Stimulated activated CD4-positive, alpha-beta T cell treated with anti-CD3 and anti-CD28 coated beads, Interleukin-1b, Interleukin-23, amount 100 ng/mL, for 48 hours (primary cell): ENCODE results near the gene ADGRG3.

ENCODE experiments used
- DNase-seq: peaks from one replicate; pipeline ENCODE4 v3.0.0-alpha.2; 2020

Gene ADGRG3

DNA sequence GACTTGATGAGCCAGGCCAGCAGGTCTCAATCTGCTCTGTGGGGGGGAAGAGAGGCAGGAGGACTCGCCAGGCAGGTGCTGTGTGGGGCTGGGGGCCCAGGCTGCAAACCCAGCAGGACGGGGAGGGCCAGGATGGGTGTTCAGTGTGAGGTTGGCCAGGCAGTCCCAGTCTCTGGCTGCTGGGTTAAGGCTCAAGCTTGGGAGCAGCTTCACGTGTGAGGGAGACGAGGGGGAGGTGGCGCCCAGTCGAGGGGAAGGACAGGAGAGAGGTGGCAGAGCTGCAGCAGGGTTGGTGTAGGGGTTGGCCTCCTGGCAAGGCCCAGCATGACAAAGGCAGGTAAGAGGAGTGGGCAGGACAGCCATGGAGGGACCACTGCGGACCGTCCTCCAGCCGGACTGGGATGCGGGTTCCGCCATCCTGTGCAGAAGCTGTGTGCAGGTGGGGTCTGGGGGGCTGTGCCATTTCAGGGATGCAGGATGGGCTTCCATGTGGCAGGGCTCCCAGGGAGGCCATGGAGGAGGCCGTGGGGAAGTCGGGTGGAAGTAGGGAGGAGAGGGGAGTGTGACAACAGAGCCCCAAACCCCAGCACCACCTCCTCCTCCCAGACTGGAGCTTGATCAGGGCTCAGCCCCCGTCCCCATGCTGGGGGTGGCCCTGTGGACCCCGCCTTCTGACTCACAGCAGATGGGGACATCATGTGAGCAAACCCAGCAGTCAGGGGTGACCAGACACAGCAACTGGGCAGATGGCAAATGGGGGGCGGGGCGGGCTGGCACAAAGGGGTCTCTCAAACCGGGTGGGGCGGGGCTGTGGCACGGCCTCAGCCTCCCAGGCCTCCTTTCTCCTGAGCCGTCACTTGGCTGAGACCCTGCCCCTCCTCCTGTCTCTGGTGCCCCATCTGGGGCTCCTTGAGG lies 36.9 kb upstream of the ADGRG3 start:
- DNase-seq = no peak

DNA sequence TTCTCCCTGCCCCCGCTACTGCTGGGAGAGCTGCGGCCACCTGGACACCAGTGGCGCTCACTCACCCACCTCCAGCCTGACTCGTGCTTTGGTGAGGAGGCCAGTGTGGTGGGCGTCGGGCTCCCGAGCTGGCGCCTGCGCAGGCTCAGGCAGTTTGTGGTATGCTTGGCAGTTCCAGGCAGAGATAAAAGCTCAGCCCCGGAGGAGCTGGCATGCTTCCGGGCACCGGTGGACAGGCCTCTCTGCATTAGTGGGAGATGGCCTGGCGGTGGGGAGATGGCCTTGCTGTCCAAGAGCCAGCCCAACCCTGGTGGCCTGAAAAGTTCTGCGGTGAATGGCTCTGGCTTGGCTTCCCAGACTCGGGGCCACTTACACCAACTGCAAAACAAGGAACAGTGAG lies 35.5 kb upstream of the ADGRG3 start:
- no peak for DNase-seq

DNA sequence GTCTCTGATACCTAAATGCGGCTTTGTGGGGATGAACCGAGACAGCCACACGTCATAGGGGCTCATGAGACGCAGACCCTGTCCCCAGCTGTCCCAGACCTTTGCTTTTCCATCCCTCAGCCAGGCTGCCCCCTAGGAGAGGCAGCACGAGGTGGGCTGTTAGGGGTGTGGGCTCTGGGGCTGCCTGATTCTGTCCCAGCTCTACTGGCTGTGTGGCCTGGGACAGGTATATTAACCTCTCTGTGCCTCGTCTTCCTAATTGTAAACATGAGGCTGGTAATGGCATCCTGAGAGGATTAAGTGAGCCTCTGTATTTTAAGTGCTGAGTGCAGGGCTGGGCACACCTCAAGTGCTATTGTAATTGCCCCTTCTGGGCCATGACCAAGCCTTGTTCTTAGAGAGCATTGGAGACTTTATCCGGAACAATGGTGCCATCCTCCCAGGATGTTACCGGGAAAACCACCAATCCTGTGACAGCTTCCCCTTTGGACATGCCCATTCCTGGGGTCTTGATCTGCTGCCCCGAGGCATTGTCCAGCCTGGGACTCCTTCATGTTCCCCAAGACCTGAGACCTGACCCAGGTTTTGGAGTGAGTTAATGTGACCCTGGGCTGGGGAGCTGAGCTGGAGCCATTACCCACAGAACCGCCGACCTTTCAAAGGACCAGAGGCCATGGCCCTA lies 34.6 kb upstream of the ADGRG3 start:
- DNase-seq = no peak

DNA sequence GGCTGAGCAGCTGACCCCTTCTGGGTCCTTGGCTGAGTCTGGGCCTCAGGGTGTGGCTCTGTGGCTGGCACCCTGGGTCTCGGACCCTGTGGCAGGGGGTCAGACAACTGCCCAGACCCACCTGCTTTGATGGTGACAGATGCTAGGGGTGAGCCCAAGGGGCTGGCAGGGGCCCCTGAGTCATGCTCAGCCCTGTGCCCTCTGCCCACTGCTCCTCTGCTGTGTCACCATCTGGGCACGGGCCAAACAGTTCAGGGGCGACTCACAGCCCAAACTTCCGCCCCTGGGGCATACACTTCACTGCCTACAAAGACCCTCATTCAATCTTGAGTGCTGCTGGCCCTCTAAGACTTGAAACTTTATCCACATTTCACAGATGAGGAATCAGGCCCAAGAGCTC lies 33.9 kb upstream of the ADGRG3 start:
- DNase-seq = no peak

DNA sequence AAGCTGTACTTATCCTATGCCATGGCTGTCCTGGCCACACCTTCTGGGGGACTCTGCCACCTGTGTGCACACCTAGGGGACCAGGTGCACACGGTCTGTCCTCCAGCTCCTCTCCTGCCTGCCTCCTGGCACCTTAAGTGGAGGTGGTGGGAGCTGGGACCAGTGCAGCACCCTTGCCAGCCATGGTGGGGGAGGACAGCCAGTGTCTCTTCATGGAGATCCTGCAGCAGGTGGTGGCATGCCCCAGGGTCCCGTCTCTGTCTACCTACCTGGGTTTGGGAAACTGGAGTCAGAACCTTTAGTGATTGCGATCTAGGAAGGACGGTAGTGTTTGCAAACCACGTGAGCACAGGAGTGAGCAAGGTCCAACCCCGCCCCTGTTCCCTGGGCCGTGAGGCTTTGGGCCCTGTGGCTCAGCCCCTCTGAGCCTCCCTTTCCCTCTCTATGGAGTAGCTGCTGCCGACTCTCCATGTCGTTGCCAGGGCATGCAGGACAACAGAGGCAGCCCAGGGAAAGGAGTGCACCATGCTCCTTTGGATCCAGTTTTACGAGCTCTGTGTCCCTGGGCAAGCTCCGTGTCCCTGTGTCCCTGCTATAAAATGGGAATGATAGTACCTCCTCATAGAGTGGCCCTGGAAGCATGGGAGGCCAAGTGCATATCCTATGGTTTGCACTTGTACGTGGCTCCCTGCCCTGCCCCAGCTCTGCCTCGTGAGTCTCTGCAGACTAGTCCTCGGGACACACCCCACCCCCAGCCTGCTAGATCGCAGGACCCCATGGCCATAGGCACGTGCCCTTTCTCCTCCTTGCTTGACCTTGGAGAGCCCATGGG lies 32.6 kb upstream of the ADGRG3 start:
- DNase-seq = no peak

DNA sequence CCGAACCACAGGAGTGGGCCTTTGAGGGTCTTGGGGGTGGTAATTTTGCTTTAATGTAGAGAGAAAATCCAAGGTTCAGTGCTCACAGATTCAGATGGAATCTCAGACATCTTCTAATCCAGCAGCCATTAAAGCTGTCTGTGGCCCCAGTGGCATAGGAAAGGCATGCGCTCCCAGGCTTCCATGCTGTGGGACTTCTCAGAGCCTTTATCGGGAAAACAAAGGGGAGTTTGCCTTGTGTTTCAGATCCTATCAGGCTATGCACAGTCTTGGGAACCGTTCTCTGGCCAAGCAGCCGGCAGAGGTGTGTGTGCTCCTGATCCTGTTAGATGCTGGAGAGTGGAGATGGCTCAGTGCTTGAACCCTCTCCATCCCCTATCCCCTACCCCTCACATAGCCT lies 31.9 kb upstream of the ADGRG3 start:
- DNase-seq = no peak

DNA sequence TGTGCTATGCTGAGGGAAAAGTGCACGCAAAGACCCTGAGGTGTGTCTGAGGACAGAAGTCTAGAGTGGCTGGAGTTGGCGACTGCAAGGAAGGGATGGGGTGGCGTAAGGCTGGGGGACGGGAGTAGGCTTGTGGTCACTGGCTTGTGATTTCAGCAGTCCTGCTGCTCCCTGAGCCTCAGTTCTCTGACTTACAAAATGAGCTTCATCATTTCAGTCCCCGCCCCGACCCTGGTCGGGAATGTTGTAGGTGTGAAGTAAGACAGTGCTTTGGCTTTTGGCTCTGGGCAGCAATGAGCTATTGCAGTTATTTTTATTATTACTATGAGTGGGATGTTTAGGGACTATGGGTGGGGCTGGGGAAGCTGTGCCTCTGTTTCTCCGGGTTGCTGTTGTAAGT lies 31.1 kb upstream of the ADGRG3 start:
- DNase-seq = no peak

DNA sequence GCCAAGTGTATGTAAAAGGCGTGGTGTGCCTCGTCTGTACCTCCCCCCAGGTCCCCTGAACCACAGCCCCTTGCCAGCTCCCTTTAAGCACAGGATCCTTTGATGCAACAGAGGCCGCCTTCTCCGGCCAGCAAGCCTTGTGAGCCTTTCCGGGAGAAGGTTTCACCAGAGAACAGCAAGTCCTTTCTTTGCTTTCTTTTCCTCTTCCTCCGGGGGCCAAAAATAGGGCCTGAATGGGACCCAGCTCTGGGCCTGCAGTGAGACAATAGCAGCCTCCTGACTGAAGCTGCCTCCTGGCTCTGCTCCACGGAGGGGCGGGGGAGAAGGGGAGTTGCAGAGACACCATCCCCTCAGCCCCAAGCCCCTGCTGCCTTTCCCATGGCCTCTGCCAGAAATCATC lies 30.7 kb upstream of the ADGRG3 start:
- DNase-seq = no peak

DNA sequence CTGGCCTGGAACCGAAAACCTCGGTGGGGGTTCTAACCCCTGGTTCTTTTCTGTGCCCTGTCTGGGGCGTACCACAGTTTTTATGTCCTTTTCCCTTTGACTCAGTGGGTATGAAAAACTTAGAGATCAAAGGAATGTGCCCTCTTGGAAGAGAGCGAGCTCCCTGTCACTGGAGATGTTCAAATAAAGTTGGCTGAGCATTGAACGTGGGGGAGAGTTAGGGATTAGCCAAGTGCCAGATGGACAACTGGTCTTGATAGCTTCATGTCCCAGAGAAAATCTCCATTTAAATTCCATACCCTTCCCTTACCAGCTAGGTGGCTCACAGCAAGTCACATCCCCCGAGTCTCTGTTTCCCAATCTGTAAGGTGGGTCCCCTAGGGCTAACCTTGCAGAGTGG lies 30.1 kb upstream of the ADGRG3 start:
- DNase-seq = no peak

DNA sequence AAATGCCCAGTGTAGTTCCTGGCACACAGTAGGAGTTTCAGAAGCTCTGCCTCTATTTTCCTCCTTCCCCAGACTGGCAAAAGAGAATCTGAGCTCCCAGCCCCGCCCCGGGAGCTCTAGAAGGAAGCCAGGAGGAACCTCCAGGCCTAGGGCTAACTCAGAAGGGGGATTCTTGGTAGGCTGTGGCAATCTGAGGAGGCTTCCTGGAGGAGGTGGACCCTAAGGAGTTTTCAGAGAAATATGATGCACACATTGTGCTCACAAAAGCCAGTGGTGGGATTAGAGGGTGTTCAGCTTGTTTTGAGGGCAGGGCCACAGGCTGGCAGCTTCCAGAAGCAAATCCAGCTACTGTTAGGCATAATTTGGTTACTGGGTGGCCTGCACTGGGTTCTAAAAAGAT lies 29.7 kb upstream of the ADGRG3 start:
- DNase-seq = no peak

DNA sequence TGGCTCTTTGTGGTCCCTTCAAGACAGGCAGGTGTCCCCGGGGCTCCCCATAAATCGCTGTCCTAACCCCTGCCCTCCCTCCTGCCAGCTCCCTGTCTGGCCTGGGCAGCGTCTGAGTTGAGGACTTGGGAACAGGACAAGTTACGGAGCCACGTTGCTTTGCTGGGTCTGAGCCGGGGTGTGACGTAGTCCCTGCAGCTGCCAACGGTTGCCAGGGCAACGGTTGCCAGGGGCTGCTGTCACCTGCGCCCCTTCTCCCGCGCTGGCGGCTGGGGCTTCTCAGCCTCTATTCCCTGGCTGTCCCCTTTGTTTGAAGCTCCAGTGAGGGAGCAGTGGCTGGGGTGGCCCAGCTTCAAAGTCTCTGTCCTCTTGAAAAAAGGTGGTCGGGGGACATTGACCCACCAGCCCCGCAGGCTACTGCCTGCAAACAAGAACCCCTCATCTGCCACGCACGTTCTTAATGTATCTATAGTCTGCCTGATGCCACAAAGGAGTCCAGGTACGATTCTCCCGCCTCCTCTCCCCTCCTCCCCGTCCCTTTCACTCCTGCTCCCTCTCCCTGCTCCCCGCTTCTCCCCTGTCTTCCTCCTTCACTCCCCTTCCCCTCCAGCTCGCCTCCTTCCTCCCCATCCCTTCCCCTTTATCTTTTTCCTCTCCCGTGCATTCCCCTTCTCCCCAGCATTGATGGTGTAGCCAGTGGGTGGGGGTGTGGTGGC lies 28.8 kb upstream of the ADGRG3 start:
- no peak for DNase-seq

DNA sequence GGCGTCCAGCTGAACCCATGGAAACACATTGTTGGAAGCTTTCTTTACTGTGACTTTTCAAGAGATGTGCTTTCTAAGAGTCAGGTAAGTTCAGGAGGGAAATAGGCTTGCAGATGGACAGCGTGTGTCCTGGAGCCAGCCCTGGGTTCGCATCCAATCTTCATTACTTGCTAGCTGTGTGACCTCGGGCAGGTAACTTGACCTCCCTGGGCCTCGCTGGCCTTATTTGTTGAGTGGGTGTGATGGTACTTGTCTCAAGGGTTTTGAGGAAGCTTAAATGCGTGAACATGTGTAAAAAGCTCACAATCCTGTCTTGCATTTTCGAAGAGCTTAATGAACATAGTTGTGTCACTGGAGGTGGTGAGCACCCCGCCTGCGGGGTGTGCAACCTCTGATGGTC lies 27.9 kb upstream of the ADGRG3 start:
- no peak for DNase-seq

DNA sequence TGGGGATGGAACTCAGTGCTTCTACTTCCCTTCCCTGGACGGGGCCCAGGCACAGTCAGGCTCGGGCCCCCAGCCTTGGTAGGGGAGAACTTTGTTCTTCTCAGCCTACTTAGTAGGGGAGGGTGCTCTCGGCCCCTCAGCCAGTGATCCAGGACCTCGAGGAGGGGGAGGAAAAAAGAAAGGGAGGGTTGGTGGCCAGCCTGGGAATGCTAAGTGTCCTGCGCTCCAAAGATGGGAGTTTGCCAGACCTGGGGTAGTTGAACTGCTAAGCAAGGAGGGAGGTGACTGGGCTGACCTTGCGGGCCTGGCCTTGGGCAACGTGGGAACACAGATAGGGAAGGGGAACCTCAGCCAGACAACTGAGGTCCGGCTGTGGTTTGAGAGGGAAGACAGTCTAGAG lies 27.5 kb upstream of the ADGRG3 start:
- no peak for DNase-seq

DNA sequence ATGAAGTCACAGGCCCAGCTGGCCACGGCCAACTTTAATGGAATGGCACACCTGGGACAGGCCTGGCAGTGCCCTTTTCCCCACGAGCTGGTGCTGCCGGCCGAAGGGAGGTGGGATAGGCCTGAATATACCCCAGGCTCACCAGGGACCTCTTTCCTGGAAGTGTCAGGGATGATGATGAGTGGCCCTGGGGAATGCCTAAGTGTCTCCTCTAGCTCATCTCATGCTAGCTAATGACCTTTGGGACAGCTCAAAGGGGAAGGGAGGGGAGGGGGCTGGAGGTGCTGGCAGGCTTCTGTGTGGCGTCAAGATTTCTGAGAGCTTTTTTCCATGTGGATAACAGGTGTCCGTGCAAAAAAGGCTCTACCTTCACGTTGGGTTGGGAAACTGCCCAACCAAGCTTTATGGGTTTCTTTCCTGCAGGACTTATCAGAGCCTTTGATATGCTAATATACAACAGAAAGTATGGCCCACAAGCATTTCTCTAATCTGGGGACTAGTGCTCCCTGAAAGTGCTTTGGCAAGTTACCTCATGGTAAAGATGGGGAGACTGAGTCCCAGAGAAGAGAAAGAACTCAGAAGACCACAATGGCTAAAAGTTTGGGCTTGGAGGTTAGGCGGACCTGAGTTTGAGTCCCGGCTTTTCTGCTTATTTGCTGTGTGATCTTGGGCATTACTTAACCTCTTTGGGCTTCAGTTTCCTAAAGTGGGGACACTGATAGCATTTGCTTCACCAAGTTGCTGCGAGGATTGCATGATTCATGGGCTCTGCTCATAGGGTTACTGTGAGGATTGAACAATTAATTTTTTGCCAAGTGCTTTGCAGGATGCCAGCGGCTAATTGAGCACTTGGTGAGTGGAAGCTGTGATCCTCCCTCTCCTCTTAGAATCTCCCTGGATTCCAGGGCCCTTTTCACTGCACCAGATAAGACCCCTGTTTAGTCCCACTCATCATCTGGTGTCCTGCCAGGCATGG lies 25.7 kb upstream of the ADGRG3 start:
- DNase-seq = no peak

DNA sequence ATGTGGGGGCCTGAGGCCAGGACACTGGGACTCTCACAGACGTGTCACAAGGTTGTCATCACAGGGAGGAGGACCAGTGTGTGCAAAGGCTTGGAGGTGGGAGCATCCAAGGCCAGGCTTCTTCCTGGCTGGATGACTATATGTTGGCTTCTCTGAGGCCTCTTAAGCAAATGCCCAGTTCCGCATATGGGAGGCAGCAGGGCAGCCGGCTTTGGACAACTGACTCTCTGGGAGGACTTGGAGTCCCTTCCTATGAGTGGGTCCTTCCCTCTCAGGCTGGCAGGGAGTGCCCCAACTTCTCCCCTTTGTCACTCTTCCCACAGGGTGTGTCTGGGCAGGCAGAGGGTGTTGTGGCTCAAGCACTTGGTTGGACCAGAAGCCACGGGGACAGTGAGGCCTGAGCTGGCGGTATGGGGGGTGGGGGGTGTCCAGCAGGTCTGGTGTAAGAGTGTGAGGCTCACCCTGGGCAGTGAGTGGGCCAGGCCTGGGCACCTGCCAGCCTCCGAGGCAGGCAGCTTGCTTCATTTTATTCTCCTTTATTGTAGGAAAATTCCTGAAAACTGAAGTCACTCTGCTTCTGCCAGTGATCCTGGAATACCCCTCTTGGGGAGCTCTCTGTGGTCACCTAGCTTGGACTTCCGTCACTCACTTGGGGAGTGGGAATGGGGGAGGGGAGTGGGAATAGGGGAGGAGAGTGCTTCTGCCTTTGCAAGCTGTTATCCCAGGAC lies 24.8 kb upstream of the ADGRG3 start:
- DNase-seq = no peak

DNA sequence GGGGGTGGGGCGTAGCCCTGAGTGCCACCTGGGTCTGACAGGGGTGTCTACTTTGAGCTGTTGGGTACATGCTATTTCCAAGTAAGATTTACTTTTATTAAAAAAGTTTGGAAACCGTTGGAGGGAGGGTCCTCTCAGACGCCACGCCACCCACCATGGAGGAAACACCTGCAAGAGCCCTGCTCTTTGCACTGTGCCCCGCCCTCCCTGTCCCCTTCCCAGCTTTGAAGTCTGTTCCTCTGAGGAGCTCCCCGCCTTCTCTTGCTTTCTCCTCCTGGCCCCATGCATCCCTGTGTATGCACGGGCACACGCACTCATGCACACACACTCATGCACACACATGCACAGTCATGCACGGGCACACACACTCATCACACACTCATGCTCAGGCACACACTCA lies 24.2 kb upstream of the ADGRG3 start:
- no peak for DNase-seq

DNA sequence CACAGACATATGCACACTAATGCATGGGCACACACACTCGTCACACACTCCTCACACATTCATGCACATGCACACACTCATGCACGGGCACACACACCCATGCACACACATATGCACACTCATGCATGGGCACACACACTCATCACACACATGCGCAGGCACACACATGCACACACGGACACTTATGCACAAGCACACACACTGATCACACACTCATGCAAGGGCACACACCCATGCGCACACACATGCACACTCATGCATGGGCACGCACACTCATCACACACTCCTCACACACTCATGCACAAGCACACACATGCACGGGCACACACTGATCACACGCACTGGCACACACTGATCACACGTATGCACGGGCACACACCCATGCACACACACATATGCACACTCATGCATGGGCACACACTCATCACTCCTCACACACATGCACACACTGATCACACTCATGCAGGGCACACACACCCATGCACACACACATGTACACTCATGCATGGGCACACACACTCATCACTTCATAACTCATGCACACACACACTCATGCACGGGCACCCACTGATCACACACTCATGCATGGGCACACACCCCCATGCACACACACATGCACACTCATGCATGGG lies 23.6 kb upstream of the ADGRG3 start:
- DNase-seq = no peak

DNA sequence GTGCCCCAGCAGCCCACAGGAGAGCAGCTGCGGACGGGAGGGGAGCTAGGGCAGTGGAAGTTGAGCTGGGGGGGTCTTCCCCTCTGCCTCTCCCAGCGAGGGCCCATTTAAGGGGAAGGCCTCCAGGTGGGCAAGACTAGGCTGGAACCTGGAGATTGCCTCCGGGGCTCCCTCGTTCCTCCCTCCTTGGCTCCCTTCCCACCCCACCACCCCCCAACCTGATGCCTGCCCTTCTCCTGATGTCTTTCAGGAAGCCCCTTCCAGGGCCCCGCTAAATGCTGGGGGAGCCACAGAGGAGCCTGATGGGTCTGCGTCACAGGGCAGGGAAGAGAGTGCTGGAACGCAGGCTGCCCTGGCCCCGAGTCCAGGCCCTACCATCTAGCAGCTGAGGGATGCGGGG lies 22.9 kb upstream of the ADGRG3 start:
- no peak for DNase-seq

DNA sequence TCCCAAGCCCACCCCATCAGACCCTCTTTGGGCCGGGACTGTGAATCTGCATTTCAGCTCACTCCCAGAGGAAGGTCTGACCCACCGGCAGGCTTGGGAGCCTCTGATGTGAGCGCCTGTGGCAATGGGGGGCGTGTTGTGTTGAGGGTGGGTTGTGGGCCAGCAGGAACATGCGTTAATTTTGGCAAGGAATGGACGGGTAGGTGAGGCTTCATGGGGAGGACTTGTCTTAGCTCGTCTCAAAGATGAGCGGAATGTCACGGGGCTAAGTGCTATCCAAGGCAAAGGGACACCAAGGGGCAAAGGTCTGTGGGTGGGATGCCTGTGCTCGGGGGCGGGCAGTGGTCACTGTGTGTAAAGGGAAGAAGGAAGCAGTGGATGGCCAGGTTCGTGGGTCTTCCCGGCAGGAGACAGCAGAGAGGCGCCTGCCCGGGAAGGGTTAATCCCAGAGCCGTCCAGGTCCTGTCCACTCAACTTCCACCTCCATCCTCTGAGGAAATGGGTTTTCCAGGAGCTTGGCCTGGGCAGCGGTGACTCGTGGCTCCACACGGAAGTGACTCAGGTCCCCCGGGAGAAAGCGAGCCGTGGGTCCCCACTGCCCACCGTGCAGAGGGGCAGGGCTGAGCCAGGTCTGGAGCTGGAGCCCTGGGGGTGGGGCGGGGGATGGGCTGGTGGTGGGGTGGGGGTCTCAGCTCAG lies 22.3 kb upstream of the ADGRG3 start:
- no peak for DNase-seq
